Astrocyte of the cerebellum (primary cell): ENCODE measurements around the gene SUCLA2.

ENCODE experiments used
- DNase-seq: peaks from one replicate; pipeline ENCODE4 v3.0.0-alpha.2; 2011; ENCODE audit warnings: low read depth
- H3K4me3 ChIP-seq: 2 replicates; pipeline ENCODE4 v1.5.1; 2011; ENCODE audit warnings: mild to moderate bottlenecking, low read depth, low read length, moderate library complexity
- CTCF ChIP-seq: IDR thresholded peaks from 2 replicates; pipeline ENCODE4 v1.5.1; 2012; ENCODE audit warnings: low read length, low read depth, moderate library complexity, mild to moderate bottlenecking; ENCODE audit errors: missing control alignments
- in situ Hi-C: cut with HindIII; loops from 2 replicates; pipeline ENCODE4 v1.10.0; 2017; ENCODE audit warnings: low sequenced_read_pairs

Gene SUCLA2

GRCh38 chr13:47901441-47901840 is 99.6 kb downstream of the SUCLA2 start:
- no peak overlapping the region for H3K4me3 ChIP-seq
- no peak for TF ChIP-seq CTCF
- DNase-seq = peak; percentile 95
- in situ Hi-C loops = no loop called here

- H3K4me3 ChIP-seq = no peak overlapping the region
- in situ Hi-C loops = no loop called here
- no peak for DNase-seq
- no peak for TF ChIP-seq CTCF
Measured at GRCh38 chr13:47898080-47898479, 103.0 kb downstream of the SUCLA2 start.

- in situ Hi-C loops = no loop called here
- DNase-seq = peak; percentile 96
- H3K4me3 ChIP-seq = no peak overlapping the region
- TF ChIP-seq CTCF = no peak
Measured at GRCh38 chr13:47897411-47898050, 103.5 kb downstream of the SUCLA2 start.

GRCh38 chr13:47896546-47896945 is 104.5 kb downstream of the SUCLA2 start:
- H3K4me3 ChIP-seq = no peak overlapping the region
- no peak for TF ChIP-seq CTCF
- in situ Hi-C loops = no loop called here
- no peak for DNase-seq

- no peak for DNase-seq
- no peak for TF ChIP-seq CTCF
- in situ Hi-C loops = no loop called here
- H3K4me3 ChIP-seq = no peak overlapping the region
Measured at GRCh38 chr13:47896111-47896510, 105.0 kb downstream of the SUCLA2 start.

GRCh38 chr13:47893527-47893926 is 107.5 kb downstream of the SUCLA2 start:
- no peak for TF ChIP-seq CTCF
- in situ Hi-C loops = no loop called here
- H3K4me3 ChIP-seq = no peak overlapping the region
- DNase-seq = peak; percentile 24
